Muscle layer of colon (tissue), 2 donors: ENCODE data around the gene EHD2.
"Not testable (repeated sequence)": the region's sequence is repeated elsewhere in the genome, so short reads cannot be mapped to it uniquely, and the experiment has no call there.

Experiments
- H3K27ac ChIP-seq: one replicate; pipeline ENCODE4 v1.7.0; 2013; ENCODE audit warnings: low read depth, mild to moderate bottlenecking, low read length, moderate library complexity
- H3K27me3 ChIP-seq, 2 donors: one replicate each; pipeline ENCODE4 v1.7.0; 2013; ENCODE audit warnings: low read length in 2 of 2, mild to moderate bottlenecking in 2 of 2; ENCODE audit not compliant: insufficient read depth in 2 of 2, control insufficient read depth in 1 of 2
- H3K36me3 ChIP-seq: one replicate; pipeline ENCODE4 v1.7.0; 2013; ENCODE audit warnings: mild to moderate bottlenecking, low read length; ENCODE audit not compliant: insufficient read depth
- H3K4me1 ChIP-seq: one replicate; pipeline ENCODE4 v1.7.0; 2013; ENCODE audit warnings: mild to moderate bottlenecking, low read length; ENCODE audit not compliant: insufficient read depth
- H3K4me3 ChIP-seq, 2 donors: one replicate each; pipeline ENCODE4 v1.7.0; 2013; ENCODE audit warnings: low read length in 2 of 2, low read depth in 1 of 2, mild to moderate bottlenecking in 1 of 2, moderate library complexity in 1 of 2
- H3K9ac ChIP-seq: one replicate; pipeline ENCODE4 v1.7.0; 2013; ENCODE audit warnings: low read length
- H3K9me3 ChIP-seq: one replicate; pipeline ENCODE4 v1.7.0; 2013; ENCODE audit warnings: mild to moderate bottlenecking, low read length
- donor health status: abdominal sarcoma.
- donor health status: Adenocarcinoma of cecum.

Gene EHD2, protein sequence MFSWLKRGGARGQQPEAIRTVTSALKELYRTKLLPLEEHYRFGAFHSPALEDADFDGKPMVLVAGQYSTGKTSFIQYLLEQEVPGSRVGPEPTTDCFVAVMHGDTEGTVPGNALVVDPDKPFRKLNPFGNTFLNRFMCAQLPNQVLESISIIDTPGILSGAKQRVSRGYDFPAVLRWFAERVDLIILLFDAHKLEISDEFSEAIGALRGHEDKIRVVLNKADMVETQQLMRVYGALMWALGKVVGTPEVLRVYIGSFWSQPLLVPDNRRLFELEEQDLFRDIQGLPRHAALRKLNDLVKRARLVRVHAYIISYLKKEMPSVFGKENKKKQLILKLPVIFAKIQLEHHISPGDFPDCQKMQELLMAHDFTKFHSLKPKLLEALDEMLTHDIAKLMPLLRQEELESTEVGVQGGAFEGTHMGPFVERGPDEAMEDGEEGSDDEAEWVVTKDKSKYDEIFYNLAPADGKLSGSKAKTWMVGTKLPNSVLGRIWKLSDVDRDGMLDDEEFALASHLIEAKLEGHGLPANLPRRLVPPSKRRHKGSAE

DNA sequence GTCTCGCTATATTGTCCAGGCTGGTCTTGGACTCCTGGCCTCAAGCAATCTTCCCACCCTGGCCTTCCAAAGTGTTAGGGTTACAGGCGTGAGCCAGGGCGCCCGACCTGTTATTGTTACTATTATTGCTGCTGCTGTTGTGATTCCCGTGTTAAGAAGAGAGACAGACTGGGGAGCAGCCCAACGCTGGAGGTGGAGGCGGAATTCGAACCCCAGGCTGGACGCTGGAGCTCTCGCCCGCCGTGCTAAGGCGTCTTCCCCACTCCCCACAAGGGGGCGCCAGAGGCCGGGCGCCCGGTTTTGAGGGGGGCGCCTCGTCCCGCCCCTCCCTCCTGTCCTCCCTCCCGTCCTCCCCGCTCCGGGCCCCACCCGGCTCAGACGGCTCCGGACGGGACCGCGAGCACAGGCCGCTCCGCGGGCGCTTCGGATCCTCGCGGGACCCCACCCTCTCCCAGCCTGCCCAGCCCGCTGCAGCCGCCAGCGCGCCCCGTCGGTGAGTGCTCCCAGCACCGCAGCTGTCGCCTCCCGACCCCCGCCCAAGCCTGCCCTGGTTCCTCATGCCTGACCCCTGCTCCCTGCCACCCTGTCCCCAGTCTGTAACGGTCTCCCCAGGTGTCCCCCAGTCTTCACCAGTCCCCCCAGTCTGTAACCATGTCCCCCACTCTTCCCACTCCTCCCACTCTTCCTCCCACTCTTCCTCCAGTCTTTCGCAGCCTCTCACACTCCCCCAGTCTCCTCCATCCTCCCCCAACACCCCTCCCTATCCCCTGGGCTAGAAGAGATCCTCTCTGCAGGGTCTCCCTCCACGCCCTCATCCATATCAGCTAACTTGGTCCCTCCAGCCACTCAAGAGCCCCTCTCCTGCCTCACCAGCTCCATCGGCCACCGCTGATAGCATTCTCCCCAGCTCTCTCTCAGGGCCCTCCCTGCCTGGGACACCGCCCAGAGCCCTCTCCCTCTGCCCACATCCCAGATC, at the start of gene EHD2:
EHD2 (plus strand) TSS at position 377 of the 976 bp plus-strand sequence. CDS start 3,191 bp downstream, outside the sequence.
- Histone ChIP-seq H3K36me3 (peaks cover 9% of the 10 kb centered on the region), H3K27me3 (no peaks in the 10 kb centered on the region), H3K4me3 (peak within 1 kb of the TSS; percentile 79 to 94), H3K4me1 (peaks cover 37% of the 10 kb centered on the region), H3K9ac (peak within 1 kb of the TSS; percentile 92), H3K9me3 (no peaks in the 10 kb centered on the region), H3K27ac (peak within 1 kb of the TSS; percentile 94)

DNA sequence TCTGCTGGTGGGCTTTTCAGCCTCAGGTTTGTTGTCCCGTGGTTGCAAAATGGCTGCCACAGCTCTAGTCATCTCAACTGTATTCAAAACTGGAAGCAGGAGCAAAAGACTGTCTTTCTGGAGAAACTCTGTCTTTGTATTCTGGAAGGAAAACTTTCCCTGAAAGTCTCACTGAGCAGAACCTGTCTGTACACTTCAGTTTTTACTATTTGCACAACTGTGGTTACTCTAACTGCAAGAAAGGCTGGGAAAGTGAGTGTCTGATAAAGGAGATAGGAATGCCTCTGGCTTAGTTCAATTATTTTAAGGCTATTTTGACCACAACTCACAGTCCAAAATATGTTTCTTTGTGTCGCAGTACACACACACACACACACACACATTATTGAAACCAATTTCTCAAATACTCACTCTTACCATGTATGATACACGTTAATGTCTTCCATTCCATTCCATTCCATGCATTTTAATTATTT, 49.7 kb upstream of the EHD2 start:
- H3K27me3 ChIP-seq: no peaks in the 10 kb centered on the region
- no peaks in the 10 kb centered on the region for H3K36me3 ChIP-seq
- H3K27ac ChIP-seq: peak overlapping the region; percentile 87
- H3K4me3 ChIP-seq: peak overlapping the region in 1 of 2 donors; percentile 3
- peaks cover 61% of the 10 kb centered on the region for H3K4me1 ChIP-seq
- H3K9me3 ChIP-seq: no peaks in the 10 kb centered on the region
- no peak overlapping the region for H3K9ac ChIP-seq

DNA sequence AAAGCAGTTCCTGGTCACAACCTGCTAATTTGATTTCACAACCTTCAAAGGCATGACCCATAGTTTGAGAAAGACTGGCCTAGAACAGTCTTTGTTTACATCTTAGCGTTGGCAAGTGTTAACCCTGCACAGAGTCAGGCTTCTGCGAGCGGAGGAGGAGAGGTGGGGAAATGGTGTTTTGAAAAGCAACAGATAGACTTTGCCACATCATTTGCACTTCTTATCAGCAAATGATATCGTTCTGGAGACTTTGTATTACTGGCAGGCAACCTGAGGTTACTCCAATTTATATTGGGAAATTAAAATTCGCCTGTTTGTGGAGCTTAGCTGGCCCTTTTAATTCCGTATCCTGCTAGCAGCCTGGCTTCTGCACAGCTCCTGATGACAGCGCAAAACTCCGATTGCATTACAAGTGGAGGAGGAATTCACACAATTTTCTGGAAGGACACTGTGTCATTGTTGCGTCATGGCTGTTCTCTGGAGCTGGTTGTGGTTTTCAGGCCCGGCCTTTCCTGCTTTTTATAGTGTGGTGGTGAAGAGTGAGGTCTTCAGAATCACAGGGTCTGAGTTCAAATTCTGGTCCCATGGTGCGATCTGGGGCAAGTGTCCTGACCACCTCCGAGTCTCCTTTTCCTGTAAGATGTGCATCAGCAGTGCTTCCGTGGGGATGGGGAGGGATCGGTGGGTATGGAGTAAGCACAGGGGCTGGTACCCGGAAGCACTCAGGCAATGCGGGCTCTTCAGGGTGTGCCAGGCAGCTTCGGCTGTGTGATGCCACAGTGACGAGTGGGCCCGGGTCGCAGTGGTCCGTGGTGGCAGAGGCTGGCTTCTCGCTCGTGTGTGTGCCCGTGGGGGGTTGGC, 49.1 kb upstream of the EHD2 start:
- Histone ChIP-seq H3K27me3 (no peaks in the 10 kb centered on the region), H3K9me3 (no peaks in the 10 kb centered on the region), H3K27ac (peak overlapping the region; percentile 87), H3K36me3 (no peaks in the 10 kb centered on the region), H3K9ac (peak overlapping the region; percentile 77), H3K4me1 (peaks cover 55% of the 10 kb centered on the region), H3K4me3 (peak overlapping the region in 1 of 2 donors; percentile 24)

DNA sequence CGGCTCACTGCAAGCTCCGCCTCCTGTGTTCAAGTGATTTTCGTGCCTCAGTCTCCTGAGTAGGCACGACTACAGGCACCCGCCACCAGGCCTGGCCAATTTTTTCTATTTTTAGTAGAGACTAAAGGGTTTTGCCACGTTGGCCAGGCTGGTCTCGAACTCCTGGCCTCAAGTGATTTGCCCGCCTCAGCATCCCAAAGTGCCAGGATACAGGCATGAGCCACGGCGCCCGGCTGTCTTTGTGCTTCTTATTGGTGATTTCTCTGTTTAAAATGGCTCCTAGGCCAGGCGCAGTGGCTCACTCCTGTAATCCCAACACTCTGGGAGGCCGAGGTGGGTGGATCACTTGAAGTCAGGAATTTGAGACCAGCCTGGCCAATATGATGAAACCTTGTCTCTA, 44.7 kb upstream of the EHD2 start:
- not testable (repeated sequence) for H3K27ac ChIP-seq, H3K36me3 ChIP-seq, H3K4me3 ChIP-seq, H3K9me3 ChIP-seq, H3K27me3 ChIP-seq, H3K9ac ChIP-seq
- H3K4me1 ChIP-seq: peaks cover 26% of the 10 kb centered on the region

DNA sequence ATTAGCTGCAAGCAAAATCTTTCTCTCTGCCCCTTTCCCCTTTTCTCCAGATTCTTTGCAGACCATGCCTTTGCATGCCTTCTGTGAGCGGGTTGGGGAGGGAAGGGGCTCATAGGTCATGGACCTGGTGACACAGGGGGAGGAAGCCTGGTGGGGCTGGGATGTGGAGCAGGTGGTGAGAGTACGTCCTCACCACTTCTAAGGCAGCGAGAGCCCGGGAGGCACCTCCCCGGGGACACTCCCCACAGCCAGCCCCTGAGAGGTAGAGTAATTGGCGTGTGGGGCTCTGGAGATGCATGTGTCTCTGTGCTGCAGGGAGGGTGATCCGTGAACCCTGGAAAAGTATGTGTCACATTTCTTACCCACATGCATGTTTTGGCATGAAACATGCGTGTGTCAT, 42.5 kb upstream of the EHD2 start:
- H3K9ac ChIP-seq: no peak overlapping the region
- no peak overlapping the region for H3K27ac ChIP-seq
- H3K9me3 ChIP-seq: no peaks in the 10 kb centered on the region
- peaks cover 12% of the 10 kb centered on the region for H3K4me1 ChIP-seq
- H3K4me3 ChIP-seq: no peak overlapping the region
- H3K27me3 ChIP-seq: no peaks in the 10 kb centered on the region
- peaks cover 30% of the 10 kb centered on the region for H3K36me3 ChIP-seq

DNA sequence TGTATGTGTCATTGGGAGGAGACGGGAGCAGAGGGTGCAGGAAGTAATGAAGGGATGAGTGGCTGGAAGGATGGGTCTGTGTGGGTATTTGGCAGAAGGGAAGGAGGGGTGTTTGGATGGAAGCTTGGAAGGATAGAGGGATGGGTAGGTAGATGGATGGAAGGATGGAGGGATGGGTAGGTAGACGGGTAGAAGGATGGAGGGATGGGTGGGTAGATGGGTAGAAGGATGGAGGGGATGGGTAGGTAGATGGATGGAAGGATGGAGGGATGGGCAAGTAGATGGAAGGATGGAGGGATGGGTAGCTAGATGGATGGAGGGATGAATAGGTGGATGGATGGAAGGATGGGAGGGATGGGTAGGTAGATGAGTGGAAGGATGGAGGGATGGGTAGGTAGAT, 41.7 kb upstream of the EHD2 start:
- Histone ChIP-seq H3K4me1 (peaks cover 12% of the 10 kb centered on the region), H3K36me3 (peaks cover 30% of the 10 kb centered on the region), H3K9ac (no peak overlapping the region), H3K27ac (no peak overlapping the region), H3K27me3 (no peaks in the 10 kb centered on the region), H3K9me3 (no peaks in the 10 kb centered on the region), H3K4me3 (no peak overlapping the region)

DNA sequence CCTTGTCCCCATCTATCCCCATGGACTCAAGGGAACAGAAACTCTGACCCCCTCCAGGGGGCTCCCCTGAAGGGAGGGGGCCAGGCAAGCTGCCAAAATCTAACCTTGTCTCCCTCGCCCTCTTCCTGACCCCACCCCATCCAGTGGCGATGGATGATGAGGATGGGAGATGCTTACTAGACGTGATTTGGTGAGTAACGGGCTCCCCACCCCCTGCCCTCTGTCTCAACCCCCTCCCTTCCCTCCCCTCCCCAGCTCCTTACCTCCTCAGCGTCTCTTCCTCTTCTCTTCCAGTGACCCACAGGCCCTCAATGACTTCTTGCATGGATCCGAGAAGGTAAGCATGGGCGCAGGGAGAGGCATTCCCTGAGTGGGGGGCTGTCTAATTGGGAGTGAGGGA, 39.8 kb upstream of the EHD2 start:
- no peaks in the 10 kb centered on the region for H3K9me3 ChIP-seq
- H3K36me3 ChIP-seq: peaks cover 37% of the 10 kb centered on the region
- H3K4me1 ChIP-seq: no peaks in the 10 kb centered on the region
- H3K27me3 ChIP-seq: no peaks in the 10 kb centered on the region
- no peak overlapping the region for H3K27ac ChIP-seq
- no peak overlapping the region for H3K9ac ChIP-seq
- H3K4me3 ChIP-seq: no peak overlapping the region

DNA sequence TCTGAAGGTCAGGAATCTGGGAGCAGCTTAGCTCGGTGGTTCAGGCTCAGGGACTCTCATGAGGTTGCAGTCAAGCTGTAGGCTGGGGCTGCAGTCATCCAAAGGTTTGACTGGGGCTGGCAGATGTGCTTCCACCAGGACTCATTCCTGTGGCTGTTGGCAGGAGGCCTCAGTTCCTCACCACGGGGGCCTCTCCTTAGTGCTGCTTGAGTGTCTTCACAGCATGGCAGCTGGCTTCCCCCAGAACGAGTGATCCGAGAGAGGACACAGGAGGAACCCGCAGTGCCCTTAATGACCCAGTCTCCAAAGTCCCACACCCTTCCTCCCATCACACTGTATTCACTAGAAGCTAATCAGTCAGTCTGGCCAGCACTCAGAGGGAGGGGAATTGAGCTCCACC, 38.7 kb upstream of the EHD2 start:
- no peak overlapping the region for H3K27ac ChIP-seq
- H3K4me3 ChIP-seq: no peak overlapping the region
- H3K9ac ChIP-seq: no peak overlapping the region
- no peaks in the 10 kb centered on the region for H3K9me3 ChIP-seq
- no peaks in the 10 kb centered on the region for H3K4me1 ChIP-seq
- no peaks in the 10 kb centered on the region for H3K27me3 ChIP-seq
- peaks cover 37% of the 10 kb centered on the region for H3K36me3 ChIP-seq

DNA sequence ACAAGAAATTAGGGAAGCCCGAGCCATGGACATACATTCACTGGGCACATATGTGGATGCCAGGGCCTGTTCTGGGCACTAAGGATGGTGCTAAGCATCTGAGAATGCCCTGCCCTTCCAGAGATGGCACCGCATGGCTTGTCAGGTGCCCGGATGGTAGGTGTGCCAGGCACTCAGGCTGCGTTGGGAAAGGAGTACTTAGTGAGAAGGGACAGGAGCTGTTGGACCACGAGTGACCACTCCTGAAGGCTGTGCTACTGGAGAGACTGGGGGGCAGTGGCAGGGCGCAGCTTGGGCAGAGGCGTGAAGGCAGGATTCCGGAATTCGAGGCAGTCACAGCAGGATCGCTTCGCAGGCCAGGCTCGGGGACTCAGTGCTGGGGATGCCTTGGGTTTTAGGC, 38.0 kb upstream of the EHD2 start:
- H3K4me1 ChIP-seq: no peaks in the 10 kb centered on the region
- no peak overlapping the region for H3K9ac ChIP-seq
- H3K27ac ChIP-seq: no peak overlapping the region
- H3K27me3 ChIP-seq: no peaks in the 10 kb centered on the region
- H3K36me3 ChIP-seq: peaks cover 37% of the 10 kb centered on the region
- H3K9me3 ChIP-seq: no peaks in the 10 kb centered on the region
- no peak overlapping the region for H3K4me3 ChIP-seq

DNA sequence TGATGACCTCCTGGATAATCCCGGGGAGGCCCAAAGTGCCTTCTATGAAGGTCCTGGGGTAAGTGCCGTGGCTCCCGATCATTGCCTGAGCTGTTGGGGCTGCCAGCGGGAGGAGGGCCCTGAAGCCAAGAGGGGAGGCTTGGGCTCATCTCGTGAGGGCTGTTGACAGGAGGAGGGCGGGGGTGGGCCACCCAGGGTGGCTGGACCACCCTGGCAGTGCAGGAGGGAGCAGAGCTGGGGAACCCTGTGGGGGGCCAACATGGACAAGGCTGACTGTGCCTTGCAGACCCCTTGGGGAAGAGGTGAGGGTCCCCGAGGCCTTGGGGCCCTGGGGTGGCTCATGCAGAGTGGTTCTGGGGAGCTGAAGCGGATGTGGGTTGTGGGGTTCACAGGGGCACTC, 37.4 kb upstream of the EHD2 start:
- H3K4me3 ChIP-seq: no peak overlapping the region
- no peak overlapping the region for H3K9ac ChIP-seq
- H3K36me3 ChIP-seq: peaks cover 37% of the 10 kb centered on the region
- no peaks in the 10 kb centered on the region for H3K27me3 ChIP-seq
- no peaks in the 10 kb centered on the region for H3K9me3 ChIP-seq
- H3K4me1 ChIP-seq: no peaks in the 10 kb centered on the region
- no peak overlapping the region for H3K27ac ChIP-seq
